ENCODE results near the gene COX4I2. TPM values are rescaled to one million over a fixed set of nuclear protein-coding genes. Genes with fewer than 3 reads are reported as not detected.
A peak's percentile ranks its signal among the peaks of the same experiment; 100 is the strongest.

The COX4I2 gene
- not detected in 2 replicates for total RNA-seq (2021; fragmentation: NEBNext Ultra II Directional; extraction: Animal tissue kit (Norgen Biotek cat#: 25700))
- 0.26 and 0.97 TPM in 2 replicates for polyA plus RNA-seq (2011; rRNA removed)
- polyA plus RNA-seq (2011; cell fraction: cytosol; rRNA removed), result 0.14 TPM
- polyA plus RNA-seq (2011; cell fraction: nucleus; rRNA removed), result not detected
- 0.64 TPM in 1 of 4 replicates, not detected in the others for polyA plus RNA-seq (2012, experiment 1 of 2)
- not detected for polyA plus RNA-seq (2012, experiment 2 of 2)
- not detected for polyA plus RNA-seq (2013, experiment 1 of 2)
- polyA plus RNA-seq (2013, experiment 2 of 2), result not detected
- not detected in 2 replicates for polyA minus RNA-seq (2011; rRNA and poly(A)+ RNA removed)
- not detected for polyA minus RNA-seq (2011; cell fraction: cytosol; rRNA and poly(A)+ RNA removed)
- polyA minus RNA-seq (2011; cell fraction: nucleus; rRNA and poly(A)+ RNA removed), result not detected
- long read RNA-seq, experiment 1, result 0 reads
- long read RNA-seq, experiment 2, result 0 reads

DNA sequence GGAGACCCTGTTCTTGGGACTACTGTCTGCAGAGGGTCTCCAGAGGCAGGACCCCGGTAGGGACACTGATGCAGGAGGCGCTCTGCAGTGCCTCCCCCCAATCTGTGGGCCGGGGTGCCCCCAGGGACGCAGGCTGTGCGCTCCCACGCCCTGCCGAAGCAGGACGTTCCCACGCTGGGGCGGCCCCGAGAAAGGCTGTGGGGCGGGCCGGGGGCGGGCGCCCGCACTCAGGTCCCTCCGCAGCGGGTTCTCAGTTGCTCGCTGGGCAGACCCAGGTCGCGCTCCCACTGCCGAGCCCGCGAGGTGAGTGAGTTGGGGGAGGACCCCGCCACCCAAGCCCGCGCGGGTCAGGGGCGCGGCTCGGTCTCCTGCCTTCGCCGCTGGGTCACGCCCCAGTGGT is at the start of gene COX4I2:
Gene COX4I2 (plus strand): TSS at position 253 of the 400 bp plus-strand sequence. CDS start 1,106 bp downstream, outside the sequence.
- DNase-seq (ENCODE audit: low read depth in 1 of 2, low spot score in 2 of 2) (peak in 1 of 2 experiments; percentile 55), FAIRE-seq (no peak)
- no peak within 1 kb of the TSS for H2BK20ac ChIP-seq (ENCODE audit: low read length)
- no peak within 1 kb of the TSS for H3K4ac ChIP-seq (replicated peaks; ENCODE audit: insufficient read length, low read depth, low read length)
- H2BK120ac ChIP-seq (replicated peaks; ENCODE audit: low read depth, low read length), result no peak within 1 kb of the TSS
- no peak within 1 kb of the TSS for H2BK5ac ChIP-seq (ENCODE audit: low read depth, low read length)
- ChIA-PET POLR2A (ENCODE audit: partially characterized antibody) (no interaction called here), CTCF (ENCODE audit: partially characterized antibody) (interaction anchor here (1.5 kb wide), 1 partner anchor 25 kb away, joined by 7 read pairs; no protein-coding TSS in a partner anchor)
- peak within 1 kb of the TSS in 1 of 4 experiments; percentile 6; a peak in 1 of 8 replicates for H3K4me3 ChIP-seq (ENCODE audit: extremely low read depth in 1 of 4, insufficient read depth in 2 of 4, low read depth in 3 of 4, low read length in 4 of 4)
- H4K8ac ChIP-seq (ENCODE audit: extremely low read depth, insufficient read depth, low read length), result no peak within 1 kb of the TSS; the same call in 1 of the 2 replicates
- no peak within 1 kb of the TSS for H3K14ac ChIP-seq (ENCODE audit: insufficient read length)
- no peaks in the 10 kb centered on the region for H3K23me2 ChIP-seq (ENCODE audit: low read depth, low read length)
- H3K9me3 ChIP-seq (ENCODE audit: insufficient read depth in 2 of 2, low read depth in 1 of 2, low read length in 1 of 2), result no peaks in the 10 kb centered on the region
- 73% methylated on average over 28 of the region's 34 CpGs; no CpG with 5 or more reads in 1 of the 2 experiments for WGBS, 2 experiments (ENCODE audit: extremely low coverage in 1 of 2, insufficient coverage in 1 of 2, insufficient read length in 1 of 2, insufficient replicate concordance in 2 of 2, low coverage in 1 of 2, low lambda C conversion rate in 2 of 2, missing lambda C conversion rate in 1 of 2)
- H3K79me2 ChIP-seq (ENCODE audit: control insufficient read depth in 1 of 2, insufficient read depth in 2 of 2, low read length in 2 of 2), result no peaks in the 10 kb centered on the region
- H3K9ac ChIP-seq (replicated peaks in 1 of 4; ENCODE audit: extremely low read depth in 1 of 4, low read depth in 3 of 4, low read length in 3 of 4), result no peak within 1 kb of the TSS
- peaks cover 0 to 2% of the 10 kb centered on the region in 2 experiments for H4K20me1 ChIP-seq (replicated peaks in 1 of 2; ENCODE audit: control insufficient read depth in 1 of 2, insufficient read depth in 2 of 2, low read length in 2 of 2)
- H3K18ac ChIP-seq (ENCODE audit: extremely low read depth, low read length), result no peak within 1 kb of the TSS
- no peaks in the 10 kb centered on the region for H3K27me3 ChIP-seq (replicated peaks in 1 of 4; ENCODE audit: control insufficient read depth in 3 of 4, extremely low read depth in 1 of 4, insufficient read depth in 3 of 4, low read length in 3 of 4)
- H4K5ac ChIP-seq (ENCODE audit: insufficient read length, low read depth, low read length), result no peak within 1 kb of the TSS
- H2BK15ac ChIP-seq (ENCODE audit: low read length), result no peak within 1 kb of the TSS
- no peaks in the 10 kb centered on the region for H3K79me1 ChIP-seq (ENCODE audit: low read depth, low read length)
- H3K23ac ChIP-seq (ENCODE audit: insufficient read length), result no peak within 1 kb of the TSS
- H3K4me1 ChIP-seq (replicated peaks in 1 of 4; ENCODE audit: control insufficient read depth in 3 of 4, insufficient read depth in 4 of 4, low read length in 3 of 4), result peaks cover 0 to 2% (median 0%) of the 10 kb centered on the region in 4 experiments; a peak in 2 of 7 replicates
- H2AFZ ChIP-seq (ENCODE audit: low read length), result peak within 1 kb of the TSS; percentile 63; the same call in 1 of the 2 replicates
- no peak within 1 kb of the TSS for H3K27ac ChIP-seq (ENCODE audit: low read depth, low read length)
- H4K91ac ChIP-seq (replicated peaks; ENCODE audit: insufficient read length, low read length), result no peak within 1 kb of the TSS
- H2AK5ac ChIP-seq (ENCODE audit: low read depth, low read length), result no peak within 1 kb of the TSS
- H3K4me2 ChIP-seq (ENCODE audit: insufficient read depth in 1 of 2, low read depth in 2 of 2, low read length in 2 of 2), result no peak within 1 kb of the TSS
- no peak within 1 kb of the TSS for H3K56ac ChIP-seq (replicated peaks; ENCODE audit: insufficient read length, low read depth, low read length)
- no peaks in the 10 kb centered on the region for H3K36me3 ChIP-seq (ENCODE audit: control insufficient read depth in 2 of 4, insufficient read depth in 4 of 4, low read length in 3 of 4)
- no peak within 1 kb of the TSS for H2BK12ac ChIP-seq (ENCODE audit: low read depth, low read length)
- TF ChIP-seq EZH2 (IDR thresholded peaks at IDR 0.05; ENCODE audit: low read depth, low read length, severe bottlenecking) (no peak), CBX5 (IDR thresholded peaks at IDR 0.05; ENCODE audit: low read depth, low read length) (no peak), EP300 (IDR thresholded peaks at IDR 0.05; ENCODE audit: borderline replicate concordance in 1 of 2, low read depth in 2 of 2, low read length in 2 of 2) (no peak), SAP30 (IDR thresholded peaks at IDR 0.05; ENCODE audit: insufficient read depth, insufficient replicate concordance, low read length) (no peak), KDM4A (IDR thresholded peaks at IDR 0.05; ENCODE audit: low read depth, low read length, severe bottlenecking) (no peak), FOSL1 (IDR thresholded peaks at IDR 0.05; ENCODE audit: insufficient read depth, low read depth, low read length) (no peak), TAF1 (IDR thresholded peaks at IDR 0.05; ENCODE audit: low read depth, low read length) (no peak), CHD2 (IDR thresholded peaks at IDR 0.05; ENCODE audit: low read length) (no peak), KDM1A (IDR thresholded peaks at IDR 0.05; ENCODE audit: borderline replicate concordance, low read length) (no peak), SRF (IDR thresholded peaks at IDR 0.05; ENCODE audit: low read depth, low read length) (no peak)
- TF ChIP-seq, protein P1, sequence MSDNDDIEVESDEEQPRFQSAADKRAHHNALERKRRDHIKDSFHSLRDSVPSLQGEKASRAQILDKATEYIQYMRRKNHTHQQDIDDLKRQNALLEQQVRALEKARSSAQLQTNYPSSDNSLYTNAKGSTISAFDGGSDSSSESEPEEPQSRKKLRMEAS (IDR thresholded peaks at IDR 0.05), result no peak

Data from H1 (cell line).